A375 (cell line): ENCODE results near the gene SERPINB11. TPM values are rescaled to one million over a fixed set of nuclear protein-coding genes. Genes with fewer than 3 reads are reported as not detected.

ENCODE experiments used
- total RNA-seq: library from RNA; depleted of rRNA; stranded (reverse); fragments of >200 nt; shearing (Covaris generic); gene quantifications from 2 replicates; pipeline ENCODE4 v1.2.3, GENCODE V29; 2014; rRNA removed

Gene SERPINB11, protein sequence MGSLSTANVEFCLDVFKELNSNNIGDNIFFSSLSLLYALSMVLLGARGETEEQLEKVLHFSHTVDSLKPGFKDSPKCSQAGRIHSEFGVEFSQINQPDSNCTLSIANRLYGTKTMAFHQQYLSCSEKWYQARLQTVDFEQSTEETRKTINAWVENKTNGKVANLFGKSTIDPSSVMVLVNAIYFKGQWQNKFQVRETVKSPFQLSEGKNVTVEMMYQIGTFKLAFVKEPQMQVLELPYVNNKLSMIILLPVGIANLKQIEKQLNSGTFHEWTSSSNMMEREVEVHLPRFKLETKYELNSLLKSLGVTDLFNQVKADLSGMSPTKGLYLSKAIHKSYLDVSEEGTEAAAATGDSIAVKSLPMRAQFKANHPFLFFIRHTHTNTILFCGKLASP
- not detected in 2 replicates for total RNA-seq

GRCh38 chr18:63702660-63703059 is at the start of gene SERPINB11:
Gene SERPINB11, plus strand, starts transcription at chr18:63702960. Its CDS starts 7,234 bp downstream, at chr18:63710194.

DNA sequence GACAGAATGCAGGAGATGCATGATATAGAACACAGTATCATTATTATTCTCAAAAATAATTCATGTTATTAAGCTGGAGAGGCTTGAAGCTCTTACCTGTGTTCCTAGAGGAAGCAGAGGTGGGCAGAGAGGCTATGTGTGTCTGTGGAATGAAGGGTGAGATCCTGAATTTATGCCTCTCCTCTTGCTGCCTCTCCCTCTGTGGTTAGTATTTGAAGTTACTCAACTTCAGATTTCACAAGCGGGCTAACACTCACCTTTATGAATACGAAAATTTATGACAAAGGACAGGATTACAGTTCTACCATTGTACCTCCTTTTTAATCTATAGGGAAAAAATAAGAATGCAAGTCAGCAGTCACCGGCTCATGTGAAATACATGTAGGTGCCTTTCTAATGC is 41.0 kb upstream of the SERPINB11 start, which contains the start of gene SERPINB3:
Gene SERPINB3, minus strand, starts transcription at position 144 of the 400 bp plus-strand sequence. CDS start 677 bp downstream, outside the sequence.

Other genes starting within 250 kb of the SERPINB11 start
- 0.15 and 0.45 TPM in 2 replicates for gene SERPINB5, start 226.0 kb upstream of the SERPINB11 start, total RNA-seq
- gene SERPINB12, start 160.6 kb upstream of the SERPINB11 start, total RNA-seq = not detected in 2 replicates
- gene SERPINB13, start 115.6 kb upstream of the SERPINB11 start, total RNA-seq = not detected in 2 replicates
- gene SERPINB4, start 58.7 kb upstream of the SERPINB11 start, total RNA-seq = not detected in 2 replicates
- not detected in 2 replicates for gene SERPINB3, start 41.1 kb upstream of the SERPINB11 start, total RNA-seq
- 2.8 and 4.8 TPM in 2 replicates for gene SERPINB7, start 72.5 kb downstream of the SERPINB11 start, total RNA-seq
- 0.08 and 0.34 TPM in 2 replicates for gene SERPINB2, start 184.7 kb downstream of the SERPINB11 start, total RNA-seq
- gene SERPINB10, start 205.0 kb downstream of the SERPINB11 start, total RNA-seq = not detected in 2 replicates
- not detected in 2 replicates for gene HMSD, start 246.3 kb downstream of the SERPINB11 start, total RNA-seq